ENCODE measurements around the gene OR1L1. TPM values are rescaled to one million over a fixed set of nuclear protein-coding genes. Genes with fewer than 3 reads are reported as not detected.

Gene OR1L1
- total RNA-seq, 1 donor: not detected

GRCh38 chr9:122684851-122685250, 23.3 kb downstream of the OR1L1 start:
- H3K4me3 ChIP-seq (ENCODE audit: low read depth, low read length): no peak overlapping the region
- DNase-seq (ENCODE audit: low read depth): no peak
- TF ChIP-seq CTCF (IDR thresholded peaks at IDR 0.05; ENCODE audit: insufficient read depth, low read length): no peak

GRCh38 chr9:122695696-122696095, 34.2 kb downstream of the OR1L1 start:
- no peak for DNase-seq (ENCODE audit: low read depth)
- TF ChIP-seq CTCF (IDR thresholded peaks at IDR 0.05; ENCODE audit: insufficient read depth, low read length): no peak
- H3K4me3 ChIP-seq (ENCODE audit: low read depth, low read length): no peak overlapping the region

Other genes with a start within 250 kb of the OR1L1 start
- gene OR1J1, start 183.8 kb upstream of the OR1L1 start, total RNA-seq (ENCODE audit: low replicate concordance): not detected in 2 replicates
- gene OR1J2, start 150.9 kb upstream of the OR1L1 start, total RNA-seq (ENCODE audit: low replicate concordance): 1.6 TPM in 1 of 2 replicates, not detected in the other
- gene OR1J4, start 142.6 kb upstream of the OR1L1 start, total RNA-seq (ENCODE audit: low replicate concordance): 0.45 TPM in 1 of 2 replicates, not detected in the other
- not detected in 2 replicates for gene OR1N1, start 134.4 kb upstream of the OR1L1 start, total RNA-seq (ENCODE audit: low replicate concordance)
- gene OR1N2, start 108.6 kb upstream of the OR1L1 start, total RNA-seq (ENCODE audit: low replicate concordance): 1.2 TPM in 1 of 2 replicates, not detected in the other
- gene OR1L8, start 78.3 kb upstream of the OR1L1 start, total RNA-seq (ENCODE audit: low replicate concordance): 0.08 TPM in 1 of 2 replicates, not detected in the other
- gene OR1Q1, start 47.0 kb upstream of the OR1L1 start, total RNA-seq (ENCODE audit: low replicate concordance): 0.81 TPM in 1 of 2 replicates, not detected in the other
- not detected in 2 replicates for gene OR1B1, start 4.1 kb upstream of the OR1L1 start, total RNA-seq (ENCODE audit: low replicate concordance)
- gene OR1L3, start 13.4 kb downstream of the OR1L1 start, total RNA-seq (ENCODE audit: low replicate concordance): not detected in 2 replicates
- gene OR1L4, start 62.3 kb downstream of the OR1L1 start, total RNA-seq (ENCODE audit: low replicate concordance): not detected in 2 replicates
- not detected in 2 replicates for gene OR1L6, start 80.6 kb downstream of the OR1L1 start, total RNA-seq (ENCODE audit: low replicate concordance)
- gene OR5C1, start 127.2 kb downstream of the OR1L1 start, total RNA-seq (ENCODE audit: low replicate concordance): not detected in 2 replicates
- gene OR1K1, start 138.4 kb downstream of the OR1L1 start, total RNA-seq (ENCODE audit: low replicate concordance): not detected in 2 replicates
- gene PDCL, start 166.9 kb downstream of the OR1L1 start, total RNA-seq (ENCODE audit: low replicate concordance): 35.8 and 40.1 TPM in 2 replicates
- 47.7 and 58.8 TPM in 2 replicates for gene RC3H2, start 243.6 kb downstream of the OR1L1 start, total RNA-seq (ENCODE audit: low replicate concordance)

Data from fibroblast of the aortic adventitia (primary cell).